Motor neuron (in vitro differentiated cells): ENCODE data around the gene HDAC8. TPM values are rescaled to one million over a fixed set of nuclear protein-coding genes. Genes with fewer than 3 reads are reported as not detected.
"Not testable (repeated sequence)": the region's sequence is repeated elsewhere in the genome, so short reads cannot be mapped to it uniquely, and the experiment has no call there.

Experiments
- ATAC-seq, 8 experiments: fragments of 200-7000 bp; cut with Tn5 transposase; replicated peaks in 6 of 8; 2 replicates each; pipeline ENCODE4 v1.8.0; 2021; ENCODE audit warnings: mild to moderate bottlenecking in 8 of 8, moderate library complexity in 8 of 8
- H3K27ac ChIP-seq, 2 donors: fragments of 250-450 bp; sonication (Bioruptor Pico); 2 replicates each; pipeline ENCODE4 v1.9.0; 2021; ENCODE audit warnings: antibody characterized with exemption in 2 of 2, mild to moderate bottlenecking in 2 of 2, moderate library complexity in 1 of 2
- H3K4me1 ChIP-seq, 2 donors: fragments of 250-450 bp; sonication (Bioruptor Pico); replicated peaks in 1 of 2; 2 replicates each; pipeline ENCODE4 v1.6.1; 2021; ENCODE audit warnings: antibody characterized with exemption in 2 of 2, mild to moderate bottlenecking in 2 of 2, moderate library complexity in 1 of 2
- H3K4me3 ChIP-seq, 5 donors: fragments of 250-450 bp; sonication (Bioruptor Pico); 2 replicates each; pipeline ENCODE4 v1.9.0; 2021; ENCODE audit warnings: antibody characterized with exemption in 5 of 5, mild to moderate bottlenecking in 5 of 5, moderate library complexity in 4 of 5
- WGBS, 10 experiments: fragments of 450-650 bp; shearing (Covaris generic); methylation state at CpG; one replicate each; pipeline ENCODE4 v1.0.0; 2022; 5-methylcytosine and 5-hydroxymethylcytosine counted together
- in situ Hi-C, 9 experiments: fragments of 400-800 bp; cut with MboI; loops; one replicate each; pipeline ENCODE4 v1.15.0; 2021; ENCODE audit warnings: low sequenced_read_pairs in 9 of 9, low pct_unique_long_range_greater_than_20kb in 2 of 9; ENCODE audit not compliant: unreplicated experiment in 9 of 9
- total RNA-seq, 8 experiments: library from RNA; unstranded; fragments of 300-600 nt; gene quantifications; 2 replicates each; pipeline versions ENCODE4 v1.2.3 to v1.2.4, GENCODE V29; 2022

The HDAC8 gene
- total RNA-seq, 8 experiments from 2014 or later: 19.2 to 62.9 (median 27.5) TPM

DNA sequence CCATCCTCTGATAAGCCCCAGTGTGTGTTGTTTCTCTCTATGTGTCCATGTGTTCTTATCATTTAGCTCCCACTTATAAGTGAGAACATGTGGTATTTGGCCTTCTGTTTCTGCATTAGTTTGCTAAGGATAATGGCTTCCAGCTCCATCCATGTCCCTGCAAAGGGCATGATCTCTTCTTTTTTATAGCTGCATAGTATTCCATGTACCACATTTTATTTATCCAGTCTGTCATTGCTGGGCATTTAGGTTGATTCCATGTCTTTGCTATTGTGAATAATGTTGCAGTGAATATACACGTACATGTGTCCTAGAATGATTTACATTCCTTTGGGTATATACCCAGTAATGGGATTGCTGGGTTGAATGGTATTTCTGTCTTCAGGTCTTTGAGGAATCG is 167.5 kb downstream of the HDAC8 start:
- H3K4me1 ChIP-seq, in situ Hi-C loops, H3K27ac ChIP-seq, ATAC-seq, H3K4me3 ChIP-seq: not testable (repeated sequence)
- 63 to 100% (median 100%) methylated on average over 1 to 2 of the region's 2 CpGs; no CpG with 5 or more reads in 5 of the 10 experiments for WGBS, 10 experiments

DNA sequence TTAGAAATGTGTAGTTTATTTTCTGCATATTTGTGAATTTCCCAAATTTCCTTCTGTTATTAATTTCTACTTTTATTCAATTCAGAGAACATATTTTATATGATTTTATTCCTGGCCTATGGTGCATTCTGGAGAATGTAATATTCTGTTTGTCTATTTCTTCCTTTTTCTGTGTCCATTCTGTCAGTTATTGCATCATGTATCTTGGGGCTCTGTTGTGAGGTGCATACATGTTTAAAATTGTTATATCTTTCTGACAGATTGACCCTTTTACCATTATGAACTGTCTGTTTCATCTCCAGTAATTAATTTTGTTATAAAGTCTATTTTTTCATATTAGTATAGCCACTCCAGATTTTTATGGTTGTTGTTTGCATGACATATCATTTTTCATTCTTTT is 170.0 kb downstream of the HDAC8 start:
- no peaks in the 10 kb centered on the region for H3K4me1 ChIP-seq
- no peak overlapping the region for H3K27ac ChIP-seq
- no peak overlapping the region for H3K4me3 ChIP-seq
- ATAC-seq: no peak
- in situ Hi-C loops: no loop called here

GRCh38 chrX:72399816-72400215 is 172.8 kb downstream of the HDAC8 start:
- peaks cover 0 to 6% of the 10 kb centered on the region in 2 donors for H3K4me1 ChIP-seq
- H3K4me3 ChIP-seq: no peak overlapping the region
- in situ Hi-C loops: no loop called here
- ATAC-seq: peak in 1 of 8 experiments; percentile 36
- H3K27ac ChIP-seq: no peak overlapping the region

DNA sequence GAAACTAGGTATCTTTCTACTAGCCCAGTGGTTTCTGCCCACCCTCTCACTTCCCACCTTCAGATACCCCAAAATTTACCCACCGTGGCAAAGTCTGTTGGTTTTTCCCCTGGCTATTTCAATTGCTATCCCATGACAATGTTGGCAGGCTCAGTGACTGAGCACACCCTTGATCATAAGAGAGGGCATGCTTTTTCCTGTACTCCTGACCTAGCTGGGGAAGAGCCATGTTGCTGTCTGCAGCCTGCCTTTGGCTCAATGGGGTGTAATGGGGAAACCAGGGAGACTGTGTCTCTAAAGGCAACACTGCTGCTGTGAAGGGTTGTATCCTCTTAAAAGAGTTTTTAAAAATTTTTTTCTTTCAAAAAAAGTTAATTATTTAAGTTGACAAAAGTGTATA is 176.5 kb downstream of the HDAC8 start:
- in situ Hi-C loops: no loop called here
- H3K27ac ChIP-seq: no peak overlapping the region
- H3K4me1 ChIP-seq: peaks cover 0 to 6% of the 10 kb centered on the region in 2 donors
- peak in 1 of 8 experiments; percentile 9 for ATAC-seq
- WGBS, 10 experiments: 0 to 50% (median 18%) methylated on average over 1 of the region's 1 CpG; no CpG with 5 or more reads in 6 of the 10 experiments
- no peak overlapping the region for H3K4me3 ChIP-seq

- WGBS, 10 experiments: 17 to 67% (median 38%) methylated on average over 1 of the region's 1 CpG; no CpG with 5 or more reads in 7 of the 10 experiments
- in situ Hi-C loops: no loop called here
- peak in 1 of 8 experiments; percentile 18 for ATAC-seq
- peaks cover 0 to 6% of the 10 kb centered on the region in 2 donors for H3K4me1 ChIP-seq
- no peak overlapping the region for H3K27ac ChIP-seq
- H3K4me3 ChIP-seq: no peak overlapping the region
Measured at GRCh38 chrX:72395237-72395636, 177.4 kb downstream of the HDAC8 start.

GRCh38 chrX:72394518-72395170 is 178.0 kb downstream of the HDAC8 start:
- 4 to 40% (median 28%) methylated on average over 1 to 4 of the region's 8 CpGs; no CpG with 5 or more reads in 7 of the 10 experiments for WGBS, 10 experiments
- Histone ChIP-seq H3K4me1 (peaks cover 0 to 6% of the 10 kb centered on the region in 2 donors), H3K27ac (no peak overlapping the region), H3K4me3 (no peak overlapping the region)
- in situ Hi-C loops: no loop called here
- ATAC-seq: peak in 4 of 8 experiments; percentile 32 to 91 (median 58)

DNA sequence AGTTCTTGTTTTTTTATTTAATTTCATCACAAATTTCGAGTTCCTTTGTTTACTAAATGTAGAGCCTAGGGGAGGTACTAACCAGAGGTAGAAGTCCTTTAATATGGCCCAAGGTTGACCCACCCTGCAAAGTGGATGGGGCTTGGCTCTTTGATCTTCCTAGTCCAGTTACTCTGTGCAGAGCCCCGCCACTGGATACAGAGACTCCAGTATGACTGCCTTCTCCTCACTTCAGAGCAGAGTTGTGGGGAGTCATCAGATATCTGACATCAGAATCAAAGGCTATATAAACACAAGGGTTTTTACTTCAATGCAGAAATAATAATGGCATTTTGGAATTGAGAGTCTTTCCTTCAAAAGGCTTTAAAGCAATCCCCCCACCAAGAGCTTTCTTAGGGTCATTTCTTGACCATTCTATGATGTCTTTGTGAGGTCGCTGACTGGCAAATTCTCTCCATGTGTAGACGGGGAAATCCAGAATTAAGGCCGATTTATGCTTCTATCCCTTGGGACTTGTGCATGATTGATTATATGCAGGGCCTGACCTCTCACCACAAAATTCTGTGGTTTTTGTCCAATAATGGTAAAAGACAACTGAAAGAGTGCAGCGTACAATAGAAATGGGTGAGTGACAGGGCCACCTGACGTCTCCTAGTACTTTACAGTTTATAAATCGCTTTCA is 178.7 kb downstream of the HDAC8 start:
- 51% methylated on average over 5 of the region's 8 CpGs; no CpG with 5 or more reads in 9 of the 10 experiments for WGBS, 10 experiments
- Histone ChIP-seq H3K27ac (no peak overlapping the region), H3K4me3 (no peak overlapping the region), H3K4me1 (peaks cover 0 to 6% of the 10 kb centered on the region in 2 donors)
- ATAC-seq: no peak
- in situ Hi-C loops: no loop called here

DNA sequence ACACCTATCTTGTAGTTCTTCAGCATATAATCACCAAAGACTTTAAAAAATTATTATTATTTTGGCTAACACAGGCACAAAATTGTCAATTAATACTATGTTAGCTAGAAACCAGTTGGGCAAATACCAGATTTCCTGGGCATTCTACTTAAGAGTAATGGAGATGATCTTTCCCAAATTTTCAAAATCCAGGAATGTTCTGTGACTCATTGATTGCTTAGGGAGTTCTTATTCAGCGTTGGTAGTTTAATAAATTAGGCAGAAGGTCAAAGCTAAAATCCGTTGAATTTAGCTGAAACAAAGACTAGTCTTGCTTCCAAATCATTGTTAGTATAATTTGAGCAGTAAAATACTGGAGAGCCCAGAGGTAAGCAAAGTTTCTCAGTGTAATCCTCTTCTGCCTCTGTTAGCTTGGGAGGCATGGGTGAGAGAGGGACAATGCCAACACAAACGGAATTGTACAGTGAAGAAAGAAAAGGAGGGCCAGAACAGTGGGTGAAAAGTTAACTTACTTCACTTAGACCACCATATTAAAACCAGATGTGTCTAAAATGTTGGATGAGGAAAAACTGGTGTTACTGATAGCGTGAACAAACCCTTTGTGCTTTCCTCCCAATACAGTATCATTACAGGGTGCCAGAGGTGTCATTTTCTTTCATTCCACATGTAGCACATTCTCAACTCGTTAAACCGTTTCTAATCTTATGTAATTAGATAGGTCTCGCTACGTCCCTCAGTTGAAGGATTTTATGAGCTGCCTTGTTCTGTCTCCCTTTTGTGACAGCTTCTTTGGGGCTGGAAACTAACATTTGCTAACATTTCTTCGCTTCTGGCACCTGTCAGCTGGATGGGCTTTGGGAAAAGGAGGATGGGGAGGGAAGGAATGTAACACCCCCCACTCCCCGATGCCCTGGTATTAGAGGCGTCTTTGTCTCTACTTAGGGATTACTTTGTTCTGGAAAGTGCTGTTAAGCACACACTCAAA is 179.5 kb downstream of the HDAC8 start:
- in situ Hi-C loops: no loop called here
- 0 to 100% (median 40%) methylated on average over 1 to 10 of the region's 11 CpGs; no CpG with 5 or more reads in 1 of the 10 experiments for WGBS, 10 experiments
- Histone ChIP-seq H3K4me3 (no peak overlapping the region), H3K27ac (no peak overlapping the region), H3K4me1 (peaks cover 0 to 6% of the 10 kb centered on the region in 2 donors)
- no peak for ATAC-seq

DNA sequence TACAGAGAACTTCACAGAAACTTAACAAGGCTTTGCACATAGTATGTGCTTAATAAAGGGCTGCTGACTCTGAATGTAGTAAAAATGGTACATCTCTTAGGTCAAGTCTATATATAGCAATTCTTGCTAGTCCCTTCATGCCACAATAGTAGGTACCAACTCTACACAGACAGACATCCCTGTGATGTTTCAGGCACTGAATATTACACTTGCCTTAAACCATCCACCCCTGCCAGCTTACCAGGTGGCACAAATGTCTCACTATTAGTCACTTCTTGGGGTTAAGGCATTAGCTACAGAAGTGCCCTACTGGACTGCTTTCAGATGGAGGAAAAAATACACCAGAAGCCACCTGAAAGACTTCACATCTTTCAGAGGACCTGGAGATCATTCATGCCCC is 180.6 kb downstream of the HDAC8 start:
- in situ Hi-C loops: no loop called here
- ATAC-seq: no peak
- Histone ChIP-seq H3K4me1 (peaks cover 0 to 6% of the 10 kb centered on the region in 2 donors), H3K27ac (no peak overlapping the region), H3K4me3 (no peak overlapping the region)

DNA sequence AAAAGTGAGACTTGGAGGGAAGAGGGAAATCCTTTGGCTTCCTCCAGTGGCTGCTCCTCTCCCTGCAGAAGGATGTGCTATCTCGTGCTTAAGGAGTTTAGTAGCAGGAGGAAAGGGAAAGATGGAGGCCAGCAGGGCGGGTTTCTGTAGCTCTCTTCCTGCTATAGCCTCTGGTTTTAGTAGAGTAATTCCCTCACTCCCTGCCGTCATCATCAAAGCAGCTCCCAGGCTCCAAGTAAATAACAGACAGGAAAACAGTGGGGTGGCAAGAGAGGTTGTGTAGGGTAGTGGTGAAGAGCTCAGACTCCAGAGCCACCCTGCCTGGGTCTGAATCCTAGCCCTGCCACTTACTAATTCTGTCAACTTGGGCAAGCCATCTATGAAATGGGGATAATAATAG is 185.4 kb downstream of the HDAC8 start:
- Histone ChIP-seq H3K27ac (no peak overlapping the region), H3K4me1 (peaks cover 0 to 4% of the 10 kb centered on the region in 2 donors), H3K4me3 (no peak overlapping the region)
- in situ Hi-C loops: no loop called here
- 27% methylated on average over 2 of the region's 3 CpGs; no CpG with 5 or more reads in 9 of the 10 experiments for WGBS, 10 experiments
- ATAC-seq: no peak

- Histone ChIP-seq H3K4me3 (no peak overlapping the region), H3K27ac (peak overlapping the region in 1 of 2 donors; percentile 3), H3K4me1 (peaks cover 3 to 9% of the 10 kb centered on the region in 2 donors)
- no peak for ATAC-seq
- in situ Hi-C loops: no loop called here
- WGBS, 10 experiments: 35 to 70% (median 67%) methylated on average over 1 to 4 of the region's 4 CpGs; no CpG with 5 or more reads in 7 of the 10 experiments
Measured at GRCh38 chrX:72382202-72382595, 190.4 kb downstream of the HDAC8 start.

DNA sequence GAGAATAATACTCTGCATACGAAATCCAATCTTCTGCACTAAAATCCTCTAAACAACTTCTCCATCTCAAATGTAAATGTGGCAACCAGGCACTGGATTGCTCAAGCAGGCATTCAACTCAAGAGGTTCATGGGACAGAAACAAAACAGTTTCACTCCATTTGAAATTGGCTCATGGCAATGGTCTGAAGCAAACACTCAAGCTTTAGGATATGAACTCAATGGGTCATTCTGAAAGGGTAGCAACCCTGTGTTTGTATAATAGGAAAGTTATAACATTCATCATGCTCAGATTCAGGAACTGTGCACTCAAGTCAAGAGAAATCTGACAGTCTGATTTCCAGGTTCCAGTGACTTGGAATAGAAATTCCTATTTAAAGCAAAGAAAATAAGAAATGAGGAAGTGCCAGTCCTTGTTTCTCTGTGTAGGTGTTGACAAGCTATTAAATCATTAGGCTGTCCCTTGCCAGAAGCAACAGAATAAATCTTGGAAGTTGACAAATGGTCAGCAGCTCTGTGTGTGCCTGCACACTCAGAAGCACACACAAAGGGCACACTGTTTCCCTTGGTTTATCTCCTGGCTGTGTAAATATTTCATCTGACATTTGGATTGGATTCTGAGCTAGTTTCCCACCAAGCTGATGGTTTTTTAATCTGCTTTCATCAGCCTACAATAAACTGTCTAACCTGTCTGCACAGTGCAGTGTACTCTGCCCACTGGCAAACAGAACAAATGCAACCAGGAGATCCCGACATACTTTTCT is 191.0 kb downstream of the HDAC8 start:
- in situ Hi-C loops: no loop called here
- Histone ChIP-seq H3K4me1 (peaks cover 3 to 9% of the 10 kb centered on the region in 2 donors), H3K27ac (peak overlapping the region in 1 of 2 donors; percentile 3), H3K4me3 (no peak overlapping the region)
- peak in 7 of 8 experiments; percentile 47 to 94 (median 89) for ATAC-seq
- 44 to 88% (median 60%) methylated on average over 1 of the region's 2 CpGs; no CpG with 5 or more reads in 7 of the 10 experiments for WGBS, 10 experiments
